Lower leg skin (tissue), 4 donors: ENCODE measurements around the gene STK4. TPM values are rescaled to one million over a fixed set of nuclear protein-coding genes. Genes with fewer than 3 reads are reported as not detected.

ENCODE experiments used
- DNase-seq, 2 donors: peaks; one replicate each; pipeline ENCODE4 v3.0.0-alpha.2; 2019; ENCODE audit warnings: low spot score in 2 of 2
- H3K4me3 ChIP-seq: fragments of 200-600 bp; sonication (generic); 2 replicates; pipeline ENCODE4 v1.5.1; 2017; ENCODE audit warnings: mild to moderate bottlenecking, low read depth; ENCODE audit not compliant: poor library complexity, severe bottlenecking
- POLR2A ChIP-seq, 2 donors: fragments of 450-650 bp; IDR thresholded peaks; one replicate each; pipeline ENCODE4 v1.6.1; 2016 to 2017; ENCODE audit warnings: antibody characterized with exemption in 2 of 2, mild to moderate bottlenecking in 1 of 2, moderate library complexity in 1 of 2
- WGBS, 2 donors: methylation state at CpG; one replicate each; pipeline ENCODE4 v1.1.5; 2018; 5-methylcytosine and 5-hydroxymethylcytosine counted together
- intact Hi-C: fragments of 100-400 bp; cut with DNase I; formaldehyde crosslinking; loops from one replicate; pipeline ENCODE4 v1.15.0; 2023; ENCODE audit warnings: low total_unique reads
- total RNA-seq, 4 donors: library from RNA; depleted of rRNA; stranded (reverse); fragments of >200 nt; gene quantifications; one replicate each; pipeline ENCODE4 v1.1.0, GENCODE V29; 2016
- TF ChIP-seq, protein P1 (sequence below), 3 donors: fragments of 450-650 bp; IDR thresholded peaks; one replicate each; pipeline ENCODE4 v1.5.1; 2016; ENCODE audit warnings: antibody characterized with exemption in 3 of 3, mild to moderate bottlenecking in 3 of 3, moderate library complexity in 2 of 3

Gene STK4
- total RNA-seq, 4 donors from 2014 or later, result 27.0 to 37.4 (median 28.2) TPM

DNA sequence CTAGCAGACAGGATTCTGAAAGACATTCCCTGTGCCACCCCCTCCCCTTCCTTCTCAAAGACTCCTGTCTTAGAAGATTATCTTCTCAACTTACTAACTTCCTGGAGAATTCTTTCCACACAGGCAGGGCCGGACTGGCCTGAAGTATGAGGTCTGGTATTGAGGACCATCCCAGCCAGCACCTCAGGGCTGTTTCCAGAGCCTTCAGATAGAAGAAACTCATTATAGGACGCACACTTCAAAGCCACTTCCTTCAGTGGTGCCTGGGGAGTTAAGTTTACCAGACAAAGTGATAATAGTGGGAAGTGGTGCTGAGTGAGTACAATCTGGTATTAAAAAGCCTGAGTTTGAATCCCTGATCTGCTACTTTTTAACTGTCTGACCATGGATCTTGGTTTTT lies 119.0 kb downstream of the STK4 start:
- no peak for DNase-seq
- 55 to 56% methylated on average over 2 of the region's 2 CpGs for WGBS, 2 donors
- TF ChIP-seq POLR2A (IDR thresholded peaks at IDR 0.05), result no peak
- TF ChIP-seq, protein P1, sequence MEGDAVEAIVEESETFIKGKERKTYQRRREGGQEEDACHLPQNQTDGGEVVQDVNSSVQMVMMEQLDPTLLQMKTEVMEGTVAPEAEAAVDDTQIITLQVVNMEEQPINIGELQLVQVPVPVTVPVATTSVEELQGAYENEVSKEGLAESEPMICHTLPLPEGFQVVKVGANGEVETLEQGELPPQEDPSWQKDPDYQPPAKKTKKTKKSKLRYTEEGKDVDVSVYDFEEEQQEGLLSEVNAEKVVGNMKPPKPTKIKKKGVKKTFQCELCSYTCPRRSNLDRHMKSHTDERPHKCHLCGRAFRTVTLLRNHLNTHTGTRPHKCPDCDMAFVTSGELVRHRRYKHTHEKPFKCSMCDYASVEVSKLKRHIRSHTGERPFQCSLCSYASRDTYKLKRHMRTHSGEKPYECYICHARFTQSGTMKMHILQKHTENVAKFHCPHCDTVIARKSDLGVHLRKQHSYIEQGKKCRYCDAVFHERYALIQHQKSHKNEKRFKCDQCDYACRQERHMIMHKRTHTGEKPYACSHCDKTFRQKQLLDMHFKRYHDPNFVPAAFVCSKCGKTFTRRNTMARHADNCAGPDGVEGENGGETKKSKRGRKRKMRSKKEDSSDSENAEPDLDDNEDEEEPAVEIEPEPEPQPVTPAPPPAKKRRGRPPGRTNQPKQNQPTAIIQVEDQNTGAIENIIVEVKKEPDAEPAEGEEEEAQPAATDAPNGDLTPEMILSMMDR (IDR thresholded peaks at IDR 0.05), result no peak
- intact Hi-C loops, result no loop called here
- H3K4me3 ChIP-seq, result no peak overlapping the region

DNA sequence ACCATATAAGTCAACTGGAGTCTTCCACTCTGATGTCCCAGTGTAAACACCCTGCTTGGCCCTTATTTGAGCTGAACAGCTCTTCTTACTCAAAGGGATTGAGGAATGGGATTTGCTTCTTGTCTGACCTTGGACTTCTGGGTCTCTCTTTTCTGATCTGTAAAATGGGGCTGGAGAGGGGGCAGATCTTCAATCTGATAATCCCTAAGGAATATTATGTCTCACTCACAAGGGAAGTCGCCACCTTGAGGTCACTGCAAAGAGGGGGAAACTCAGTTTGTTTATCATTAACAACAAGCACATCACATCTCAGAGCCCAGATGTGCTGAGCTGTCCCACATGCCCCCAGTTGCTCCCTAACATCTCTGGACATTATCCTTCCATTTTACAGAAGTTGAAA lies 119.6 kb downstream of the STK4 start:
- no peak for DNase-seq
- no peak overlapping the region for H3K4me3 ChIP-seq
- 93 to 95% methylated on average over 1 of the region's 1 CpG for WGBS, 2 donors
- intact Hi-C loops, result no loop called here
- TF ChIP-seq, protein P1 (IDR thresholded peaks at IDR 0.05), result no peak
- no peak for TF ChIP-seq POLR2A (IDR thresholded peaks at IDR 0.05)

DNA sequence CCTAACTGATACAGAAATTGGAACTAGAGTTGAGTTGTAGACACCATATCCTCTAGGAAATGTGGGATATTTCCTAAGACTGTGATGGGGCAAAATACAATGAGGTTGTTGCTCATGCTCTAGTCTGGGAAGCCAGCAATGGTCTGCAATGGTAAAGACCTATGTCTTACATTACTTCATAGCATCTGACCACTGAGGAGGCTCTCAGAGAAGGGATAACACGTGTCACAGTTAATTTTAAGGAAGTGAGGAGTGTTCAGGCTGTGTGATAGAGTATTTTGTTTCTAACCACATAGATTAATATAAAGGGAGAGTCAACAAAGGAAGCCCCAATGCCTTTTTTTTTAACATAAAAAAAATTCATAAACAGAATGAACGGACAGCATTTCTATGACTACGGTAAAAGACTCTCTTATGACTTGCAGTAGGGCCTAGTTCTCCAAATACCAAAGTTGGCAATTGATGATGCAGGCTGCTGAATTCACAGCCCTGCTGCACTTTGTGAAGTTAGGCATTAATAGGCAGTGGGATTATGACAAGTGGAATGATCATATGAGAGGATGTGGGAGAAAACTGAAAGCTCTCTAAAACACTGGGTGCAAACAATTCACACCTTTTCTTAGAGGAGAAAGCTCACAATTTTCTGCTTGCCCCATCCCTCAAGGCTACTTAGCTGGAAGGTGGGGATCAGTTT lies 120.9 kb downstream of the STK4 start:
- TF ChIP-seq POLR2A (IDR thresholded peaks at IDR 0.05), result no peak
- TF ChIP-seq, protein P1 (IDR thresholded peaks at IDR 0.05), result no peak
- H3K4me3 ChIP-seq, result no peak overlapping the region
- WGBS, 2 donors, result 79 to 86% methylated on average over 3 of the region's 3 CpGs
- intact Hi-C loops, result no loop called here
- no peak for DNase-seq

DNA sequence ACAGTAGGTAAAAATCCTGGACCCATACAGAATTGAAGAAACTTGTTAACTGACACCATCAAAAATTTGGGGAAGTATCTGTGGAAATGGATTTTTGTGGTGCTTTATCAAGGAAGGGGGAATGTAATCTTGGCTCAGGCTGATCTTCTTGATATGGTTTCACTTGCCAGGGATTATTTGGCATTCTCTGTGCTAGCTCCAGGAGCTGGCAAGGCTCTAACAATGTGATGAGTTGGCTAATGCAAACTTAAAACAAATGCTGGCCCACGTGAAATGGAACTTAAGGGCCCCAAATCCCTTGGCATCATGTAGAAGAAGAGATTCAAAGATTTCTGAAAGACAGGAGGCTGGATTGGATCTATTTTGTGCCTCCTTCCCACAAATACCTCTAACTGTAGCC lies 121.5 kb downstream of the STK4 start:
- 17 to 38% methylated on average over 1 of the region's 1 CpG for WGBS, 2 donors
- TF ChIP-seq, protein P1 (IDR thresholded peaks at IDR 0.05), result no peak
- TF ChIP-seq POLR2A (IDR thresholded peaks at IDR 0.05), result no peak
- intact Hi-C loops, result no loop called here
- no peak for DNase-seq
- no peak overlapping the region for H3K4me3 ChIP-seq

DNA sequence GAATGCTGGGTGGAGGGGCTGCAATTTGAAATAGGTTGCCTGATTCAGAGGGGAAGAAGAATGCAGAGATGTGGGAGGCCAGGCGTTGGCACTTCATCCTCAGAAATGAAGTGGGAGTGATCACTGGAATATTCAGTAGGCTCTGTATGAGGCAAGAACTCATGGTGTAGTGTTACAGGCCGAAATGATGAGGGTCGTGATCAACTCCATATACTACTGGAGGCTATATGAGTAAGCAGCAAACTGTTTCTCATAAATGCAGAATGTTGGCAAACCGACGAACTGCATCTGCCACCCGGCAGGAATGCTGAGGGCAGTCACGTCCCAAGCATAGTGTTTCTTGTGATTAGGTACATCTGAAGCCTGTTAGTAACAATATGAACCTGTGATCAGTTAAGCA lies 121.9 kb downstream of the STK4 start:
- WGBS, 2 donors, result 40 to 42% methylated on average over 7 of the region's 7 CpGs
- no peak for DNase-seq
- intact Hi-C loops, result no loop called here
- TF ChIP-seq POLR2A (IDR thresholded peaks at IDR 0.05), result no peak
- TF ChIP-seq, protein P1 (IDR thresholded peaks at IDR 0.05), result no peak
- no peak overlapping the region for H3K4me3 ChIP-seq

DNA sequence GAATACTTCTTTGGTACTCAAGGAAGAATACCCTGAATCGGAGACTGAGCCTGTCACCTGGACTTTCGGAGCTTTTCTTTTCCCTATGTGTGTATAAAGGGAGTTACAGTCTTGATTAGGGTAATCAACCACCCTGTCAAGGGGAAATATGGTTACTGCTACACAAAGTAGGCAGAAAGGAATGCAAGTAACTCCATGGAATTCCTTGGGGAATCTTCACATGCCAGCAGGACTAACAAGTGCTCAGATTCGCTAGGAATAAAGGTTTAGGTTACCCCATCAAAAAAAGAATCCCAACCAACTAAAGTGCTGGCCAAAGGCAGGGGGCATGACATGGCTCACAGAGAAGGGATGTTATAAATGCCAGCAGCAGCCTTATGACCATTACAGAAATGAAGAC lies 124.2 kb downstream of the STK4 start:
- WGBS, 2 donors, result 96 to 99% methylated on average over 3 of the region's 3 CpGs
- no peak overlapping the region for H3K4me3 ChIP-seq
- TF ChIP-seq POLR2A (IDR thresholded peaks at IDR 0.05), result no peak
- TF ChIP-seq, protein P1 (IDR thresholded peaks at IDR 0.05), result no peak
- DNase-seq, result no peak
- intact Hi-C loops, result loop anchor here (10.0 kb wide), 1 partner anchor 46 kb away; no protein-coding TSS in a partner anchor
